ENCODE measurements around the gene KLHL34.

The KLHL34 gene

DNA sequence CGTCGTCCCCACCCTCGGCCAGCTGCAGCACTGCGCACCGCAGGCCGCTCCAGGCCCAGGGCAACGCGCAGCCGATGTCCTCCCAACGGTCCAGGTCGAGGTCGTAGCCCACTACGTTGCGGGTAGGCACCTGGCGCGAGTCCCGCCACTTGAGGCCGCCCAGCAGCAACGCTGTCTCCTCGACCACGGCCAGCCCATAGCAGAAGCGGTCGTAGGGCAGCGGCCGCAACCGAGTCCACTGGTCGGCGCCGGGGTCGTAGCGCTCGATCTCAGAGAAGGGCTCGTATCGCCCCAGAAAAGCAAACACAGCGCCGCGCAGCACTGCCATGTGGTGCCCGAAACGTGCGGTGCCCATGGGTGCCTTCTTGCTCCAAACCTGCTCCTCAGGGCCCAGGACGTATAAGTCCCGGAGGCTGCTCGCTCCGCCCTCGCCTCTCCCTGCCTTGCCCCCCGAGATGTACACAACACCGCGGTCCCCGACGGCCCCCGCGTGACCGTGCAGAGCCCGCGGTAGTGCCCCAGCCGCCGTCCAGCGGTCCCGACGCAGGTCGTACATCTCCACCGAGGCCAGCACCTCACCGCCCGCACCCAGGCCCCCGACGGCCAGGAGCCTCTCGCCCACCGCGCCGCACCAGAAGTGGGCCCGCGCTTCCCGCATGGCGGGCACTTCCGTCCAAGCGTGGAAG lies 2.1 kb downstream of the KLHL34 start:
- DNase-seq: no peak

DNA sequence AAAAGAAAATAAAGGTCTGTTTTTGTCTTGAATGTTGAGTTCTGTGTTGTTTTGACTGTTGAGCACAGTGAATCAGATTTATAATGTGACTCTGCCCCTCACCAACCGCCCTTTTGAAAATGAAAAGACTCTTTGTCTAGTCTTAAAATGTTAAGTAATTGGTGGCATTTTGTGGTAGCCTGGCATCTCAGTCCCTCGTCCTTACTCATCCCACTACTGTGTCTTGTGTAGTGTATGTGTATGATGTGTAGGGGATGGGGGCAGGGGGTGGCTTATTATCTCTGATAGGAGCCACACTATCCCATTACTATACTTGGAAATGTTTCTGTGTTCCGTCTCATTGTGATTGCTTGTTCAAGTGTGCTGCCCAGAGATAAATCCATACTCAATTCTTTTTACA lies 12.2 kb downstream of the KLHL34 start:
- DNase-seq: no peak

DNA sequence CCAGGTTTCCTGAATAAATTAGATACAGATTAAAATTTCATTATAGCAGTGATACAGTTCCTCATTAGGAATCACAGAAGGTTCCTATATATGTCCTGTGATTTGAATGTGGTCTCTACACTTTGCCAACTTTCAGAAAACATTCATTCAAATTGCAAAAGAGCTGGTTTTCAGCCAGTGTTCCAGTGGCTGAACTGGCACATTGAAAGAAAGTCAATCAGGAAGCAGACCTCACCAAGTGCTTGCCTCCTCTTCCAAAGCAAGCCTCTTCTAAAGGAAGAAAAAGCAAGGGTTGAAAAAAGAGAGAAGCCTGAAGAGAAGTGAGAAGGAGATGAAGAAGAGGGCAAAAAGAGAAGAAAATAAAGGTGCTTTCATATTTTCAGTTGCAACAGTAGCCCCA lies 12.7 kb downstream of the KLHL34 start:
- no peak for DNase-seq

- no peak for DNase-seq
These were observed 18.4 kb downstream of the KLHL34 start for GRCh38 chrX:21639775-21640174.

DNA sequence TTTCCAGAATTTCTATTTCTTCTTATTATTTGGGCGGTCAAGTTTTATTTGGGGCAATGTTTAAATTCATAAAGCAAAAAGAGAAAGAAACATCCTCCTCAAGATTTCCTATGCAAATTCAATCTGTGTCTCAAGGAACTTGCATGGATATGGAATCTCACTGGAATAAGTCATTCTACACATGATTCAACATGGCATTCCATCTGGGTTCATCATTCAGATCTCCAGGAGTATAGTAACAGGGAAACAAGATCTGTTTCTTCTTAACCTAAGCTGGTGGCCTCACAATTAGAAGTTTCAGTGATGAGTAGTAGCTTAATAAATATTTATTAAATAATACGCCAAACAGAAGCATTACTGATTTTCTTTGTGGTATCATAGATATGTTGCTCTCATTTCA lies 19.8 kb downstream of the KLHL34 start:
- no peak for DNase-seq

GRCh38 chrX:21632027-21632426 lies 26.1 kb downstream of the KLHL34 start:
- DNase-seq: no peak

DNA sequence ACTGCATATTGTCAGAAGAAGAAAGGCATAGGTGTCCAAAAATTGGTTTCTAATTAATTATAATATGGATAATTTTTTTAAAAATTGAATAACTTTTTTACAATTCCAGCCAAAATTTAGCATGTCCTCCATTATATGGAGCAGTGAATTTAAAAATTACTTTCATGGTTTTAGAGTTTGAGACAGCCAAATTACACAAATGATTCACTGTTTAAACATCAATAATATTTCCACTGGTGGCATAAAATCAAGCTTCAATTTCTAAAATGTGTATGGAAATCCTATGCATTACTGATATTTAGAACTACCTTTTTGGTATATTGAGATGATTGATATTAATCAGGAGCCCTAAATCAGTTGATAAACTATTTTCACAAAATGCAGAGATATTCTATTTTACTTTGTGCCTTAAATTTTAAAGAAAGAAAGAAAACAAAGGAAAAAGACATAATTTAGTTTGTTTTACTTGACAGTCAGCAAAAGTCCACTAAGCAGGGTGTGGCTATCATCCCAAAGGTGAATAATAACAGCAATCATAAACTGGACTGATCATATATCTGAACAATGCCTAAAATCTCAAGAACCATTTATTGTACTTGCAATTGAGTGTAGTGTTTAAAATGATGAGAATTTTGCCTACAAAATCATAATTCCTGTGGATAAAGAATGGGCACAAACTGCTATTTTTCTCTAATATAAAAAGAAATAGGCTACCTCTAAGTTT lies 34.2 kb downstream of the KLHL34 start:
- DNase-seq: no peak

- no peak for DNase-seq
These were observed 37.9 kb downstream of the KLHL34 start for GRCh38 chrX:21620234-21620633.

- no peak for DNase-seq
These were observed 41.7 kb downstream of the KLHL34 start for GRCh38 chrX:21616386-21616785.

GRCh38 chrX:21612154-21612553 lies 46.0 kb downstream of the KLHL34 start:
- DNase-seq: no peak

DNA sequence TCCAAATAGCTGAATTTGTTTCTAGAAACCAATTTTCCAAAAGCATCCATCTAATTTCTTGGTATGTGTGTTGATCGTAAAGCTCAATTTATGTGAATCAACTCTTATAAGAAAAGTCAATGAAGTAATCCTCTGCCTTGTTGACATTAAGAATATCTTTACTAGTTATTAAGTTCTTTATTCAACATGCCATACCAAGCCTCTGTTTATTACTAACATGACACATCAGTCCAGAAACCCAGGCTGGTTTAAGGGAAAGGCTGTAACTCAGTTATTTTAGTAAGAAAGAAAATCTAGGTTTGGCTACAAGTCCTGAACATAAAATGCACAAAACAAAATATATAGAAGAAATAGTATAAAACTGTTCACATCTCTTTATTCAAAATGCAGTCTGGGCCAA lies 48.0 kb downstream of the KLHL34 start:
- DNase-seq: no peak

GRCh38 chrX:21606002-21606401 lies 52.1 kb downstream of the KLHL34 start:
- DNase-seq: no peak

Measured in amniotic stem cell (primary cell).